WTC11 (cell line): ENCODE measurements around the gene RAP2B.

ENCODE experiments used
- ATF1 ChIP-seq: sonication (generic); formaldehyde crosslinking; IDR thresholded peaks from 2 replicates; pipeline ENCODE4 v1.8.1; 2023; ENCODE audit warnings: mild to moderate bottlenecking, moderate library complexity, missing genetic modification reagents
- ATF2 ChIP-seq: sonication (generic); formaldehyde crosslinking; IDR thresholded peaks from 2 replicates; pipeline ENCODE4 v1.8.1; 2022; ENCODE audit warnings: low read depth, missing genetic modification reagents, borderline replicate concordance
- ATF3 ChIP-seq: sonication (generic); formaldehyde crosslinking; conservative IDR thresholded peaks from 2 replicates; pipeline ENCODE4 v1.8.1; 2022; ENCODE audit warnings: mild to moderate bottlenecking, missing genetic modification reagents
- CREB1 ChIP-seq: sonication (generic); formaldehyde crosslinking; IDR thresholded peaks from 2 replicates; pipeline ENCODE4 v1.8.0; 2023; ENCODE audit warnings: mild to moderate bottlenecking, missing genetic modification reagents
- CTCF ChIP-seq: fragments of 200-600 bp; IDR thresholded peaks from 2 replicates; pipeline ENCODE4 v1.8.0; 2022; ENCODE audit warnings: antibody characterized with exemption
- ETV6 ChIP-seq: sonication (generic); formaldehyde crosslinking; IDR thresholded peaks from 2 replicates; pipeline ENCODE4 v1.8.1; 2022; ENCODE audit warnings: mild to moderate bottlenecking, missing genetic modification reagents
- IRF2 ChIP-seq: sonication (generic); formaldehyde crosslinking; IDR thresholded peaks from 2 replicates; pipeline ENCODE4 v1.8.0; 2022; ENCODE audit warnings: low read depth, missing genetic modification reagents, borderline replicate concordance
- NR1H2 ChIP-seq: sonication (generic); formaldehyde crosslinking; IDR thresholded peaks from 2 replicates; pipeline ENCODE4 v1.9.0; 2021; ENCODE audit warnings: mild to moderate bottlenecking, moderate library complexity, missing genetic modification reagents
- NR2C2 ChIP-seq: sonication (generic); formaldehyde crosslinking; IDR thresholded peaks from 2 replicates; pipeline ENCODE4 v1.8.0; 2022; ENCODE audit warnings: mild to moderate bottlenecking, missing genetic modification reagents
- SMAD4 ChIP-seq: sonication (generic); formaldehyde crosslinking; IDR thresholded peaks from 2 replicates; pipeline ENCODE4 v1.8.0; 2022; ENCODE audit warnings: mild to moderate bottlenecking, missing genetic modification reagents
- TEAD1 ChIP-seq: sonication (generic); formaldehyde crosslinking; IDR thresholded peaks from 2 replicates; pipeline ENCODE4 v1.8.0; 2022; ENCODE audit warnings: mild to moderate bottlenecking, missing genetic modification reagents
- USF1 ChIP-seq: sonication (generic); formaldehyde crosslinking; IDR thresholded peaks from 2 replicates; pipeline ENCODE4 v1.8.0; 2022; ENCODE audit warnings: mild to moderate bottlenecking, missing genetic modification reagents
- USF2 ChIP-seq: sonication (generic); formaldehyde crosslinking; IDR thresholded peaks from 2 replicates; pipeline ENCODE4 v1.8.1; 2023; ENCODE audit warnings: mild to moderate bottlenecking, missing genetic modification reagents, moderate library complexity

- no peak for TF ChIP-seq CTCF
- no peak for TF ChIP-seq IRF2 (CRISPR knock-in tag)
- no peak for TF ChIP-seq ATF3 (CRISPR knock-in tag)
- no peak for TF ChIP-seq ATF1 (CRISPR knock-in tag)
- no peak for TF ChIP-seq ATF2
- no peak for TF ChIP-seq USF2
- no peak for TF ChIP-seq NR2C2
- no peak for TF ChIP-seq NR1H2 (CRISPR knock-in tag)
- TF ChIP-seq CREB1 (CRISPR knock-in tag) = no peak
- TF ChIP-seq ETV6 (CRISPR knock-in tag) = no peak
- TF ChIP-seq USF1 (CRISPR knock-in tag) = no peak
- no peak for TF ChIP-seq SMAD4
- no peak for TF ChIP-seq TEAD1 (CRISPR knock-in tag)
Measured at GRCh38 chr3:153163756-153164550, 1.9 kb downstream of the RAP2B start.
